Fibroblast of pulmonary artery (primary cell): Measurements from ENCODE around the gene CNTNAP5.

Experiments
- DNase-seq: peaks from one replicate; pipeline ENCODE4 v3.0.0-alpha.2; 2010; ENCODE audit warnings: low read depth
- H3K4me3 ChIP-seq: replicated peaks from 2 replicates; pipeline ENCODE4 v1.5.1; 2011; ENCODE audit warnings: low read depth, mild to moderate bottlenecking, control low read depth, low read length, moderate library complexity
- TF ChIP-seq, protein P1 (sequence below): IDR thresholded peaks from 2 replicates; pipeline ENCODE4 v1.5.1; 2011; ENCODE audit warnings: mild to moderate bottlenecking, control low read depth, low read length, inconsistent platforms; ENCODE audit errors: missing control alignments

Gene CNTNAP5

DNA sequence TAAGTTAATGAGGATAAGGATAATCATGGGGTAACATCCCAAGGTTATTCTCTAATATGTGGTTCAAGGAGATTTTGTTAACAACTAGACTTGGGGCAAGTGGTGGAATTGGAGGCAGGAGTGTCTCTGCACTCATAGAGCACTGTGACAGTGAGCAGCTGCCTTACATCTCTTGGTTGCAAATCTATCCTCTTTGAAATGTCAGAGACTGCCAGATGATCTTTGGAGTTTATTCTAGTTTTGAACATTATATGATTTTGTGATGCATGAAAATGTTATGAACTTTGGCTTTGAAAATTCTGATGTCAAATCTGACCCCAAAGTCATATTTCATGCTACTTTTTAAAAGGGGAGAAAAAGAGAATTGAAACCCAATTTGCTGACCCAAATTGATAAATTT lies 861.1 kb downstream of the CNTNAP5 start:
- no peak for DNase-seq
- TF ChIP-seq, protein P1, sequence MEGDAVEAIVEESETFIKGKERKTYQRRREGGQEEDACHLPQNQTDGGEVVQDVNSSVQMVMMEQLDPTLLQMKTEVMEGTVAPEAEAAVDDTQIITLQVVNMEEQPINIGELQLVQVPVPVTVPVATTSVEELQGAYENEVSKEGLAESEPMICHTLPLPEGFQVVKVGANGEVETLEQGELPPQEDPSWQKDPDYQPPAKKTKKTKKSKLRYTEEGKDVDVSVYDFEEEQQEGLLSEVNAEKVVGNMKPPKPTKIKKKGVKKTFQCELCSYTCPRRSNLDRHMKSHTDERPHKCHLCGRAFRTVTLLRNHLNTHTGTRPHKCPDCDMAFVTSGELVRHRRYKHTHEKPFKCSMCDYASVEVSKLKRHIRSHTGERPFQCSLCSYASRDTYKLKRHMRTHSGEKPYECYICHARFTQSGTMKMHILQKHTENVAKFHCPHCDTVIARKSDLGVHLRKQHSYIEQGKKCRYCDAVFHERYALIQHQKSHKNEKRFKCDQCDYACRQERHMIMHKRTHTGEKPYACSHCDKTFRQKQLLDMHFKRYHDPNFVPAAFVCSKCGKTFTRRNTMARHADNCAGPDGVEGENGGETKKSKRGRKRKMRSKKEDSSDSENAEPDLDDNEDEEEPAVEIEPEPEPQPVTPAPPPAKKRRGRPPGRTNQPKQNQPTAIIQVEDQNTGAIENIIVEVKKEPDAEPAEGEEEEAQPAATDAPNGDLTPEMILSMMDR = no peak
- H3K4me3 ChIP-seq = no peak overlapping the region

GRCh38 chr2:124887466-124887865 lies 862.4 kb downstream of the CNTNAP5 start:
- TF ChIP-seq, protein P1 = no peak
- H3K4me3 ChIP-seq = no peak overlapping the region
- no peak for DNase-seq

DNA sequence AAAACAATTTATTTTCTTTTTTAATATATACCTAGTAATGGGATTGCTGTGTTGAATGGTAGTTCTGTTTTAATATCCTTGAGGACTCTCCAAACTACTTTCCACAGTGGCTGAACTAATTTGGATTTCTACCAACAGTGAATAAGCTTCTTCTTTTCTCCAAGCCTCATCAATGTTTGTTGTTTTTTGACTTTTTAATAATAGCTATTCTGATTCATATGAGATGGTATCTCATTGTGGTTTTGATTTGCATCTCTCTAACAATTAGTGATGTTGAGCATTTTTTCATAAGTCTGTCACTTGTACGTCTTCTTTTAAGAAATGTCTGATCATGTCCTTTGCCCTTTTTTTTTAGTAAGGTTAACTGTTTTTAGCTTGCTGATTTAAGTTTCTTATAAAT lies 863.3 kb downstream of the CNTNAP5 start:
- H3K4me3 ChIP-seq = no peak overlapping the region
- TF ChIP-seq, protein P1 = no peak
- no peak for DNase-seq

- no peak overlapping the region for H3K4me3 ChIP-seq
- TF ChIP-seq, protein P1 = no peak
- DNase-seq = no peak
Observed at GRCh38 chr2:124894199-124894598, 869.1 kb downstream of the CNTNAP5 start.

DNA sequence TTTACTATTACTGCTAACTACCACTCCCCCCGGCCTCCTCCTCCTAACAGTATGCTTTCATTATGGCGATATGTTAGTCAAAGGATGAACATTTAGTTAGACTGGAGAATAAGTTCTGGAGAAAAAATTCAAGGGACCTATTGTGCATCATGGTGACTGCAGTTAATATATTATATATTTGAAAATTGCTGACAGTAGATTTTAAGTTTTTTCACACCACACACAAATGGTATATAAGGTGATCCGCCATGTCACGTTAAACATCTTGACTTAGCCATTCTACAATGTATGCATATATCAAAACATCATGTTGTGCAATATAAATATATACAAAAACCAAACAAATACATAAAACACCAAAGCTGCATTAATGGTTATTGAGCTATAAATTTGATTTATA lies 873.7 kb downstream of the CNTNAP5 start:
- DNase-seq = no peak

GRCh38 chr2:124908411-124908810 lies 883.3 kb downstream of the CNTNAP5 start:
- TF ChIP-seq, protein P1 = no peak
- no peak overlapping the region for H3K4me3 ChIP-seq
- DNase-seq = peak; percentile 55

More for the DNA sequence above, 873.7 kb downstream of the CNTNAP5 start:
- no peak overlapping the region for H3K4me3 ChIP-seq
- TF ChIP-seq, protein P1 = no peak

- no peak overlapping the region for H3K4me3 ChIP-seq
- DNase-seq = peak; percentile 8
- TF ChIP-seq, protein P1 = no peak
Observed at GRCh38 chr2:124911560-124911959, 886.5 kb downstream of the CNTNAP5 start.
